Inferior parietal cortex (tissue), 1 donor: ENCODE results near the gene SLC39A1.

Source experiments
- DNase-seq: peaks from one replicate; pipeline ENCODE4 v3.0.0-alpha.2; 2016; ENCODE audit errors: extremely low spot score

The SLC39A1 gene

DNA sequence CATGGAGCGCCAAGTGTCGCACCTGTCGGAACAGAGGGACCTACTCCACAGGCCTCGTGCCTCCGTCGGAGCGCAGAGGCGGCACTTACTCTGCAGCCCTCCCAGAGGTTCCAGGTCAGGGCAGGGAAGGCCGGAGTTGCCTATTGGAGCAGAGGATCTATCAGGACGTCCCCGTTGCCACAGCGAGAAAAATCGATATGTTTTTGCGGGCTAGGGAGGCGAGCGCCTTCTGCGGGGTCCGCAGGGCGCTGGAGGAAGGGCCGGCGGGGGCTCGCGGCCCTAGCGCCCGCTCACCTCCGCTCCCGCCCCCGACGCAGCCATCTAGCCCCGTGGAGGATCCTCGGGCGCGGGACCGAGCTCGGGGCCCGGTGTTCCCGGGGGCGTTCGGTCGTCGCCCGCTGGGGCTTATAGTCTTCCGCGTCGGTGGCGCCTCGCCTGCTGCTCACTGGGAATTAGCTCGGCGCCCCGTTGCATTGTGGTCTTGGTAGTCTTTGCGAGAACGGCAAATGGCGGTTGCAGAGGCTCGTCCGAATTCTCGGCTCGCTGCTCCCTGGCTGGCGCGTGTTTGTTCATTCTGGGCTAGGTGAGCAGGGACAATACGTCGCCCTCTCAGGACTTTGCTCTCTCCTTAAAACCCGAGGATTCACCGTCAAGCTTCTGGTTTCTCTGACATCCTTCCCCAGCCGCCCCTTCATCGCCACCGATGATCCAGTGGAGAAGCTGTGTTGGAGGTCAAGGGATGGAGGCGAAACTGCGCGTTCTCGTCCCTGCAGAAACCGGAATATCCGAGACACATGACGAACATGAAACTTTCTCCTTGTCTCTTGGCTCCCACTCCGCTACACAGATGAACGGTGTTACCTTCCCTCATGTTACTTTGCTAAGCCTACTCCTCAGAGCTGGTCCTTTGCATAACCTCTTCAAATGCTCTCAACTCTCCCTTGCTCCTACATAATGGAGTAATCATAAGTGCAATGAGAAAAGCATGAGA lies 14.2 kb upstream of the SLC39A1 start, which contains the start of gene JTB:
Gene JTB (minus strand): TSS at position 425 of the 991 bp plus-strand sequence. CDS start 422 bp downstream, at position 3.
- peak; percentile 90 for DNase-seq

- no peak for DNase-seq
Measured at GRCh38 chr1:153976819-153977249, 13.5 kb upstream of the SLC39A1 start.

DNA sequence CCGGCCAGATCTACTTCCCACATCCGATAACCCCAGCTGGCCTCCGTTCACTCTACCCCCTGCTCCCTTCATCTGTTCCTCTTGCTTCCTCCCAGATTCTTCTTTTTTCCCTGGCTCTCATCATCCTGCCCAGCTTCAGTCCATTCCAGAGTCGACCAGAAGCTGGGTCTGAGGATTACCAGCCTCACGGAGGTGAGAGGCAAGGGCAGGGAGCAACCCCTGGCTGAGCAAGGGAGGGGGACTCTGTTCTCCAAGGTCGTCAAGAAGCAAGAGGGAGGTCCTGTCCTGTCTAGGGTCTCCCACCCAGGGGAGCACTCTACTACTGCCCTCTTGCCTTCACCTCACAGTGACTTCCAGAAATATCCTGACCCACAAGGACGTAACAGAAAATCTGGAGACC lies 10.2 kb upstream of the SLC39A1 start:
- DNase-seq: no peak

GRCh38 chr1:153973071-153973470 lies 9.7 kb upstream of the SLC39A1 start:
- DNase-seq: no peak

DNA sequence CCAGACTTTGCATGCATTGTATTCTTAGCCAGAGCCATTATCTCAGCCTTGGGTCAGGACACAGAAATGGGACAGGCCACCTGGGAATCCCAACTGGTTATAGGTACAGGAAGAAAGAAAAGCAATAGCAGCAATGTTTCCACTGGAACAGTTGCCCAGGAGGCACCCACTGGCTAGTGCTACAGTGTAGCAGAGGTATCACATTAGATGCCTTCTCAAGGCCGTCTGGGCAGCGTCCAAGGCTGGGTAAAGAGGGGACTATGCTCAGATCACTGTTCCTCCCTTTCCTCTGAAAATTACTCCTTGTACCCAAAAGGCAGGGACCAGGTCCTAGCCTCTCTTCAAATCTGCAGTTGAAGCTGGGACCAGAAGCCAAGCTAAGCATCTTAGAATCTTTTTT lies 7.0 kb upstream of the SLC39A1 start:
- DNase-seq: no peak

GRCh38 chr1:153968972-153969371 lies 5.6 kb upstream of the SLC39A1 start:
- DNase-seq: no peak

- DNase-seq: no peak
Measured at GRCh38 chr1:153968408-153968807, 5.1 kb upstream of the SLC39A1 start.

GRCh38 chr1:153968000-153968363 lies 4.6 kb upstream of the SLC39A1 start:
- no peak for DNase-seq

DNA sequence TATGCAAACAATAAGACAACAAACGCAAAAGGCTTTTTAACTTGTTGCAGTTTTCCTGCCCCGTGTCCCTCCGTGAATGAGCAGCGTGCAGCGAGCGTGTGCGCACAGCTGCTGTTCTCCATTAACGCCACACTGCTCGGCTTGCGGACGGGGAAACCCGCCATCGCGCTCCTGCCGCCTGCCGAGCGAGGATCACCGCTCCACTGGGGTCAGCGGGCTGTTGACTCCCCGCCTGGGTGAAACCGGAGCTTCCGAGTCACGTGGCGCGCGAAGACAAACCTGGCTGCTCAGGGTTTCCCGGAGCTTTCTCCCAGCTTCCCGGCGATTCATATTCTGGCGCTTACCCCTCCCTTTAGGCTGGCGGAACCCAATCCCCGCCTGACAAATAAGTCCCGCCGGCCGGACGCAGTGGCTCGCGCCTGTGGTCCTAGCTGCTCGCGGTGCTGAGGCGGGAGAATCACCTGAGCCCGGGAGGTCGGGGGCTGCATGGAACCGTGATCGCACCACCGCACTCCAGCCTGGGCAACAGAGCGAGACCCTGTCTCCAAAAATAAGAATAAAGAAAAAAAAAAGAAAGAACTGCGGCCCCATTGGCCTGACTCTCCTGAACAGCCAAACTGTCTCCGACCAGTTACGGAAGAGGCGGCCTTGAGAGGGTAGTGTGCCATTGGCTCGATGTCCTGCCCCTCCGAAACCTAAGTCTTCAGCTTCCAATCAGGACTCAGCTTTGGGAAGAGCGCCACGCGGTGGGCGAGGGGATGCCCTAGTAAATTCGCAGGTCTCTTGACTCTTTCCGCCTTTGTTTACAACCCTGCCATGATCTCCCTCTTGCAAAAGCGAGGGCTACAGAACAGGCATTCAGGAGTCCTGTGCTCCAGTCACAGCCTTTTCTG lies 4.0 kb upstream of the SLC39A1 start, which contains the start of gene CREB3L4:
Gene CREB3L4 (plus strand): TSS at position 796 of the 893 bp plus-strand sequence. CDS start 624 bp downstream, outside the sequence.
- DNase-seq: peak; percentile 98

DNA sequence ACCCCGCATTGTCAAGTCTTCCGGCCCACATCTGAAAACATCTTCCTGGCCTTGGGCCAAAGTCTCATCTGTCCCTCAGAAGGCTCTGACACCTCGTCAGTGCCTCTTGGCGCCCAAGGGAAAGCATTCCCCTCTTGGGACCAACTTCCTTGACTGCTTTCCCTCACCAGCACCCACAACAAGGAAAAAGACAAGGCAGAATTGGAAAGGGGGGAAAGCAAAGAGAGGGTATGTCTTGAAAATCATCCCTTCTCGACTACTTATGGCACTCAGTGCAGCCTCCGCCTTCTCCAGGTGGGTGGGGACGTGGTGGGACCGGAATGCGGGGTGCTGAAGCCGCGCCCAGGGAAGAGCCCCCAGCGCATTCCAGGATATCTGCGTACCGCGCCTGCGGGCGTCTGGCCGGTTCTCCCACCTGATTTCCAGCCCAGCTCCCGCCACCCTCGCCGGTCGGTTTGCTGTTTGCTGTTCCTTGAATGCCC lies 554 bp upstream of the SLC39A1 start:
- DNase-seq: no peak

GRCh38 chr1:153962088-153963029 lies 978 bp downstream of the SLC39A1 start:
- no peak for DNase-seq

DNA sequence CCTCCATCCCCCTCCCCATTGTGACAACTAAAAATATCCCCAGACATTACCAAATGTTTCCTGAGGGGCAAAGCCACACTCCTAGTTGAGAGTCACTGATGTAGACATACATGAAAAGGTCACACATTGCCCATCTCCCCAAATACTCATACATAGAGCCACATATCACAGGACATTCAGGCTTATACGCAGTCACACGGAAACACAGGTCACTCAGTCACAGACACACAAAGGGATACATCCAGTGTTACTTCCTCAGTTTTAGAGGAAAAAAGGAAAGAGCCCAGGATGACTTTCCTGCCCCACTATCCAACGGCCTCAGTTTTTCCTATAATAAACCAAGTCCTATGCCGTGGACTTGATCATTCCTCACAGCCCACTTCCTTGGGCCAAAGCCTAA lies 1.9 kb downstream of the SLC39A1 start:
- DNase-seq: no peak

DNA sequence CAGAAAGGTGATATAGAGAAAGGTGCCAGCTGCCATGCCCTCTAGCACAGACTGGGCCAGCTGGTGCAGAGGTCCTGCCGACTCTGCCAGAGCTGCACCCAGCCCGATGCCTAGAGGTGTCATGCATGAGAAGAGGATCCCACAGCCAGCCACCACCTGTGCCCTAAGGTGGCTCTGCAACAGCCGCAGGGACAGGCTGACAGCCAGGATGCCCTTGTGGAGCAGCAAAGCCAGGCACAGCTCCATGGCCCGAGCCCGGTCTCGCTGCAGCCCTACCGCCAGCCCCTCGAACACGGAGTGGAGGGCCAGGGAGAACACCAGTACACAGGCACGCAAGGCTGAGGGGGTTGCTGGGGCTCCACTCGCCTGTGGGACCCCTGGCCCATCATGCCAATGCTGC lies 3.1 kb downstream of the SLC39A1 start:
- no peak for DNase-seq

GRCh38 chr1:153959454-153959853 lies 3.9 kb downstream of the SLC39A1 start:
- DNase-seq: no peak

DNA sequence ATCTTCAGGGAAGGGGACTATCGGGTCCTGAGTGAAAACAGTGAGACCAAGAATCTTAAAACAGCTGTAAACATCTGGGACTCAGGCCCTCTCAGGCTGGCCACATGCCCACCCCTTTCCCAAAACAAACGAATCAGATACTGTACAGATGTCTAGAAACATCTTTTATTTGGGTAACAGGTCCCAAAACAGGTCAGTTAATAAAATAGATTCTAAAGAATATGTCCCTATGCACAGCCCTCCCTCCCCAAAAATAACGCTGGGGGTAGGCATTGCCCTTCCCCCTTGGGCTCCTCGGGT lies 4.4 kb downstream of the SLC39A1 start:
- no peak for DNase-seq

- peak; percentile 99 for DNase-seq
Measured at GRCh38 chr1:153958111-153958960, 5.0 kb downstream of the SLC39A1 start, which contains the start of gene CRTC2. Gene CRTC2, minus strand, starts transcription at chr1:153958612. Its CDS starts 115 bp downstream, at chr1:153958497.

DNA sequence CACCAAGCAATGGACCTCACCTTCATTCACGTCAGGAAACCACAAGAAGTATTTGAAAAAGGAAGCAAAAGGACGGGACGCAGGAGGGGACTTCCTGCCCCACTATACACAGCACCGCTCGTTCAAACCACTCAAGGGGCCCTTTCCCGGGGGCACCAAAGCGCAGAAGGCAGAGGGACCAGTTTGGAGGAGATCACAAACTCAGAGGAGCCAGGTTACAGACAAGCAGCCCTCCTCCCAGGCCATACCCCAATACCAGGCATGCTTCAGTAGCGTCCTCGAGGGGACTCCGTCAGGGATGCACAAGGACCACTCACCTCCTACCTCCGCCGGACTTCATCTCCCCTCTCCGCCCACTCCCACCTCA lies 5.6 kb downstream of the SLC39A1 start:
- no peak for DNase-seq

- DNase-seq: no peak
Measured at GRCh38 chr1:153956997-153957715, 6.2 kb downstream of the SLC39A1 start.

DNA sequence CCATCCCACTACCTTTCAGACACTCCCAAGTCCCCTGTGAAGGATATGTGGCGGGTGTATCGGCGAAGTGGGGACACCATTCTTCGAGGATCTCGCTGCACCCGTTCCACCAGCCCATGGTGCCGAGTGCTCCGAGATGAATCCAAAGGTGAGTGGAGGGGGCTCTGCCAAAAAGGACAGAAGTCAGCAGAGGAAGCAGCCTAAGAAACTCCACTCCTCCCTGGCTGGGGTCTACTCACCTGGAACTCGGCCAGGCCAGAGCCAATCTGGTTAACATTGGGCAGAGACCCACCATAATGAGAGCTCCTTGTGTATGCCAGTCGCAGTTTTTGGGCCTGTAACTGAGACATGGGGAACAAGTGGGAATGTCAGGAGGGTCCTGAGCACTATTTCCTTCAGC lies 8.5 kb downstream of the SLC39A1 start:
- no peak for DNase-seq
